ENCODE measurements around the gene ACTL7A.
"Not testable (repeated sequence)": the region's sequence is repeated elsewhere in the genome, so short reads cannot be mapped to it uniquely, and the experiment has no call there.

GRCh38 chr9:108839561-108839960, 22.5 kb upstream of the ACTL7A start:
- TF ChIP-seq POLR2A, CTCF (IDR thresholded peaks at IDR 0.05): not testable (repeated sequence)
